WERI-Rb-1 (cell line): ENCODE results near the gene EXD1.
"Not testable (repeated sequence)": the region's sequence is repeated elsewhere in the genome, so short reads cannot be mapped to it uniquely, and the experiment has no call there.

Experiments
- DNase-seq: peaks from one replicate; pipeline ENCODE4 v3.0.0-alpha.2; 2020
- H3K27ac ChIP-seq: fragments of 250-450 bp; sonication (Bioruptor Pico); 2 replicates; pipeline ENCODE4 v1.5.1; 2020; ENCODE audit warnings: mild to moderate bottlenecking, moderate library complexity
- H3K27me3 ChIP-seq: fragments of 250-450 bp; sonication (Bioruptor Pico); 2 replicates; pipeline ENCODE4 v1.5.1; 2021; ENCODE audit warnings: mild to moderate bottlenecking, low read depth, moderate library complexity; ENCODE audit not compliant: insufficient read depth, severe bottlenecking
- H3K36me3 ChIP-seq: fragments of 250-450 bp; sonication (Bioruptor Pico); 2 replicates; pipeline ENCODE4 v1.5.1; 2020; ENCODE audit warnings: mild to moderate bottlenecking, moderate library complexity
- H3K4me3 ChIP-seq: 2 replicates; pipeline ENCODE4 v1.5.1; 2011; ENCODE audit warnings: low read depth, mild to moderate bottlenecking, control low read depth, low read length
- H3K9me3 ChIP-seq: fragments of 250-450 bp; sonication (Bioruptor Pico); 2 replicates; pipeline ENCODE4 v1.5.1; 2021; ENCODE audit warnings: mild to moderate bottlenecking, moderate library complexity; ENCODE audit not compliant: severe bottlenecking
- CTCF ChIP-seq: IDR thresholded peaks from 2 replicates; pipeline ENCODE4 v1.5.1; 2011; ENCODE audit warnings: low read depth, mild to moderate bottlenecking, control low read depth, inconsistent platforms, low read length

The EXD1 gene

DNA sequence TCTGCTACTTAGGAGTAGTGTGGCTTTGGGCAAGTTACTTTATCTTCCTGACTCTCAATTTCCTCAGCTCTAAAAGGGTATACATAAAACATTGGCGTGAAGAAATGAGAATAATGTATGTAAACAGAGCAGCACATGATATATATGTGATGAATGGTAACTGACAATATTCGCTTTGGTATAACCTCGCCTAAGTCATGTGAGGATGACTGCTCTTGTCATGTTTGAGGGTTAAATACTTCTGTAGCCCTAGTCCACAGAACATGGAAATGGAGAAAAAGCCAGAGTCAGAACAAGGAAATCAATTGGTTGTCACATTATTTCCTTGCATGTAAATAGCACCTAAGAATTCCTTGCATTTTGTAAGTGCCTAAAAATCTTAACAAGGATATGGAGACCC lies 25.5 kb upstream of the EXD1 start:
- no peaks in the 10 kb centered on the region for H3K9me3 ChIP-seq
- H3K27me3 ChIP-seq = no peaks in the 10 kb centered on the region
- no peak for TF ChIP-seq CTCF
- H3K36me3 ChIP-seq = peaks cover 7% of the 10 kb centered on the region; the same call in 1 of the 2 replicates
- no peak for DNase-seq
- H3K4me3 ChIP-seq = no peak overlapping the region
- no peak overlapping the region for H3K27ac ChIP-seq

DNA sequence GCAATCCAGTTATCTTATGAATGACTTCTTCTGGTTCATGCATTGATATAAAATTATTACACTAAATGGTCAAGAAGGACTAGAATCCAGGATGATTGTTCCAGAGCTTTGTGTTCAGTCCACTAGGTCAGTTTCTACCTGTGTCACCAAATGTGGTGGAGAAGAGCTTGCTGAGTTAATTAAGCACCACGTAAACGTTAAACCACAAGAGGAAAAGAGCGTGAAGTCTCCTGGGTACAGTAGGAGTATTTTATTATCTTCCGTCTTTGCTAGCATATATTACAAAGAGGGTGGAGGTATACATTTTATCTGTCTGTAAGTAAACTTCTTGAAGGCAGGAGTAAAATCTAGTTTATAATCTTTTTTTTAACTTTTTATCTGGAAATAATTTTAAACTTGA lies 24.0 kb upstream of the EXD1 start:
- Histone ChIP-seq H3K27ac (no peak overlapping the region), H3K27me3 (no peaks in the 10 kb centered on the region), H3K4me3 (no peak overlapping the region), H3K36me3 (peaks cover 7% of the 10 kb centered on the region; the same call in 1 of the 2 replicates), H3K9me3 (no peaks in the 10 kb centered on the region)
- no peak for TF ChIP-seq CTCF
- no peak for DNase-seq

DNA sequence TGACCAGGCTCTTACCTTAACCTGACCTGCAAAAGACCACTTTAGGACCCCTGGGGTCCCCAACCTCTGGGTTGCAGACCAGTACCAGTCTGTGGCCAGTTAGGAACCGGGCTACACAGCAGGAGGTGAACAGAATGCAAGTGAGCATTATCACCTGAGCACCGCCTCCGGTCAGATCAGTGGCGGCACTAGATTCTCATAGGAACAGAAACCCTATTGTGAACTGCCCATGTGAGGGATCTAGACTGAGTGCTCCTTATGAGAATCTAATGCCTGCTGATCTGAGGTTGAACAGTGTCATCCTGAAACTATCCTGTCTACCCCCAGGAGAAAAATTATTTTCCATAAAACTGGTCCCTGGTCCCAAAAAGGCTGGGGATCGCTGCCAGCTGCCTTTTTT lies 20.9 kb upstream of the EXD1 start:
- H3K36me3 ChIP-seq = no peaks in the 10 kb centered on the region
- no peak overlapping the region for H3K4me3 ChIP-seq
- H3K9me3 ChIP-seq = no peaks in the 10 kb centered on the region
- H3K27me3 ChIP-seq = no peaks in the 10 kb centered on the region
- H3K27ac ChIP-seq = no peak overlapping the region
- no peak for TF ChIP-seq CTCF
- DNase-seq = no peak

DNA sequence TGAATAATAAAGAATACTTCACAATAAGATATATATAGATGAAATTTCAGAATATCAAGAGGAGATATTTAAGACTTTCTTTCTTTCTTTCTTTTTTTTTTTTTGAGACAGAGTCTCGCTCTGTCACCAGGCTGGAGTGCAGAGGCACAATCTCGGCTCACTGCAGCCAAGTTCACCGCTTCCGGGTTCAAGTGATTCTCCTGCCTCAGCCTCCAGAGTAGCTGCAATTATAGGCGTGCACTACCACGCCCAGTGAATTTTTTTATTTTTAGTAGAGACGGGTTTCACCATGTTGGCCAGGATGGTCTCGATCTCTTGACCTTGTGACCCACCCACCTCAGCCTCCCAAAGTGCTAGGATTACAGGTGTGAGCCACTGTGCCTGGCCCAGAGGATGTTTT lies 20.2 kb upstream of the EXD1 start:
- H3K36me3 ChIP-seq, H3K9me3 ChIP-seq, H3K27ac ChIP-seq, H3K27me3 ChIP-seq, H3K4me3 ChIP-seq, DNase-seq: not testable (repeated sequence)

GRCh38 chr15:41241221-41241964 lies 10.8 kb upstream of the EXD1 start:
- no peak for TF ChIP-seq CTCF
- no peaks in the 10 kb centered on the region for H3K27me3 ChIP-seq

DNA sequence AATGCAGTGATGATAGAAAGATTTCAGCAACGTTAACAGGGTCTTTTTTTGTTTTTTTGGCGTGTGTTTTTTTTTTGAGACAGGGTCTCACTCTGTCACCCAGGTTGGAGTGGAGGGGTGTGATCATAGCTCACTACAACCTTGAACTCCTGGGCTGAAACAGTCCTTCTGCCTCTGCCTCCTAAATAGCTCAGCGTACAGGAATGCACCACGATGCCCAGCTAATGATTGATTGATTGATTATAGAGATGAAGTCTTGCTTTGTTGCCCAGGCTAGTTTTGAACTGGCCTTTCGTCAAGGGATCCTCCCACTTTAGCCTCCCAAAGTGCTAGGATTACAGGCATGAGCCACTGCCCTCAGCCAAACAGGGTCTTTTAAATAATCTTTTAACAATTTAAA lies 7.5 kb upstream of the EXD1 start:
- Histone ChIP-seq H3K9me3 (no peaks in the 10 kb centered on the region), H3K27me3 (no peaks in the 10 kb centered on the region), H3K4me3 (no peak overlapping the region), H3K27ac (no peak overlapping the region), H3K36me3 (peaks cover 5% of the 10 kb centered on the region)
- no peak for TF ChIP-seq CTCF
- DNase-seq = no peak

More at GRCh38 chr15:41241221-41241964, 10.8 kb upstream of the EXD1 start:
- H3K4me3 ChIP-seq = no peak overlapping the region
- H3K9me3 ChIP-seq = no peaks in the 10 kb centered on the region
- peaks cover 12% of the 10 kb centered on the region for H3K36me3 ChIP-seq
- no peak for DNase-seq
- no peak overlapping the region for H3K27ac ChIP-seq
